Tibial artery (tissue), 4 donors: ENCODE measurements around the gene GALNT7.

Experiments
- DNase-seq, 2 donors: peaks; one replicate each; pipeline ENCODE4 v3.0.0-alpha.2; 2019
- H3K27ac ChIP-seq, 2 donors: fragments of 200-600 bp; sonication (generic) in 1 of 2; 1 replicate in 1 of 2; 2 replicates in 1 of 2; pipeline ENCODE4 v1.5.1; 2018 to 2019; ENCODE audit warnings: mild to moderate bottlenecking in 1 of 2
- H3K27me3 ChIP-seq, 2 donors: fragments of 200-600 bp; sonication (generic) in 1 of 2; one replicate each; pipeline versions ENCODE4 v1.5.1 to v1.6.0; 2016 to 2019
- H3K36me3 ChIP-seq, 3 donors: fragments of 200-600 bp; sonication (generic) in 2 of 3; one replicate each; pipeline ENCODE4 v1.5.1; 2016 to 2019; ENCODE audit warnings: mild to moderate bottlenecking in 2 of 3
- H3K4me1 ChIP-seq, 4 donors: fragments of 200-600 bp; sonication (generic) in 2 of 4; 1 replicate in 3 of 4; 2 replicates in 1 of 4; pipeline ENCODE4 v1.5.1; 2016 to 2019
- H3K4me3 ChIP-seq, 2 donors: fragments of 200-600 bp; sonication (generic) in 1 of 2; 1 replicate in 1 of 2; 2 replicates in 1 of 2; pipeline ENCODE4 v1.5.1; 2018 to 2019; ENCODE audit warnings: mild to moderate bottlenecking in 2 of 2
- H3K9me3 ChIP-seq, 3 donors: fragments of 200-600 bp; sonication (generic) in 1 of 3; one replicate each; pipeline ENCODE4 v1.5.1; 2016 to 2019
- CTCF ChIP-seq, 2 experiments: fragments of 200-600 bp in 1 of 2; fragments of 450-650 bp in 1 of 2; IDR thresholded peaks; one replicate each; pipeline ENCODE4 v1.5.1; 2017 to 2019; ENCODE audit warnings: antibody characterized with exemption in 2 of 2, mild to moderate bottlenecking in 1 of 2, moderate library complexity in 1 of 2
- intact Hi-C: fragments of 100-400 bp; cut with DNase I; formaldehyde crosslinking; loops from one replicate; pipeline ENCODE4 v1.15.0; 2023; ENCODE audit warnings: low total_unique reads

GALNT7 gene

GRCh38 chr4:173288296-173288695 is 119.7 kb downstream of the GALNT7 start:
- intact Hi-C loops = no loop called here
- DNase-seq = peak; percentile 69 to 80
- H3K4me1 ChIP-seq = no peaks in the 10 kb centered on the region
- H3K4me3 ChIP-seq = no peak overlapping the region
- H3K9me3 ChIP-seq = peaks cover 0 to 20% (median 11%) of the 10 kb centered on the region in 3 donors
- TF ChIP-seq CTCF (IDR thresholded peaks at IDR 0.05) = peak; percentile 30 to 42
- no peak overlapping the region for H3K27ac ChIP-seq
- peaks cover 0 to 5% (median 0%) of the 10 kb centered on the region in 3 donors for H3K36me3 ChIP-seq
- H3K27me3 ChIP-seq = no peaks in the 10 kb centered on the region

GRCh38 chr4:173288698-173289352 is 120.2 kb downstream of the GALNT7 start:
- intact Hi-C loops = no loop called here
- H3K27ac ChIP-seq = no peak overlapping the region
- H3K27me3 ChIP-seq = no peaks in the 10 kb centered on the region
- TF ChIP-seq CTCF (IDR thresholded peaks at IDR 0.05) = no peak
- H3K4me3 ChIP-seq = no peak overlapping the region
- no peak for DNase-seq
- H3K9me3 ChIP-seq = peaks cover 0 to 16% (median 7%) of the 10 kb centered on the region in 3 donors
- H3K36me3 ChIP-seq = peaks cover 0 to 5% (median 0%) of the 10 kb centered on the region in 3 donors
- H3K4me1 ChIP-seq = no peaks in the 10 kb centered on the region

GRCh38 chr4:173289353-173289727 is 120.7 kb downstream of the GALNT7 start:
- H3K27me3 ChIP-seq = no peaks in the 10 kb centered on the region
- TF ChIP-seq CTCF (IDR thresholded peaks at IDR 0.05) = no peak
- intact Hi-C loops = no loop called here
- H3K27ac ChIP-seq = no peak overlapping the region
- no peaks in the 10 kb centered on the region for H3K4me1 ChIP-seq
- H3K36me3 ChIP-seq = peaks cover 0 to 5% (median 0%) of the 10 kb centered on the region in 3 donors
- no peak overlapping the region for H3K4me3 ChIP-seq
- peaks cover 0 to 11% (median 5%) of the 10 kb centered on the region in 3 donors for H3K9me3 ChIP-seq
- DNase-seq = no peak

GRCh38 chr4:173291899-173292298 is 123.3 kb downstream of the GALNT7 start:
- no peak for DNase-seq
- Histone ChIP-seq H3K36me3 (peaks cover 0 to 5% (median 4%) of the 10 kb centered on the region in 3 donors), H3K27ac (no peak overlapping the region), H3K4me1 (no peaks in the 10 kb centered on the region), H3K9me3 (peaks cover 0 to 6% (median 0%) of the 10 kb centered on the region in 3 donors), H3K4me3 (no peak overlapping the region), H3K27me3 (no peaks in the 10 kb centered on the region)
- intact Hi-C loops = no loop called here
- TF ChIP-seq CTCF (IDR thresholded peaks at IDR 0.05) = no peak

GRCh38 chr4:173293663-173294062 is 125.1 kb downstream of the GALNT7 start:
- no peaks in the 10 kb centered on the region for H3K27me3 ChIP-seq
- TF ChIP-seq CTCF (IDR thresholded peaks at IDR 0.05) = no peak
- H3K9me3 ChIP-seq = no peaks in the 10 kb centered on the region
- intact Hi-C loops = no loop called here
- no peak for DNase-seq
- H3K4me3 ChIP-seq = no peak overlapping the region
- no peaks in the 10 kb centered on the region for H3K4me1 ChIP-seq
- H3K36me3 ChIP-seq = peaks cover 0 to 12% (median 4%) of the 10 kb centered on the region in 3 donors
- no peak overlapping the region for H3K27ac ChIP-seq
